Endothelial cell of umbilical vein (primary cell): ENCODE results near the gene SLC5A8. TPM values are rescaled to one million over a fixed set of nuclear protein-coding genes. Genes with fewer than 3 reads are reported as not detected.
A peak's percentile ranks its signal among the peaks of the same experiment; 100 is the strongest.

Source experiments
- Bru-seq: library from RNA; stranded (reverse); fragments of 400-500 nt; gene quantifications from one replicate; lab custom pipeline; 2021; lab: Mats Ljungman, UMichigan
- BruChase-seq, 2 experiments: library from RNA; stranded (reverse); fragments of 400-500 nt; gene quantifications; one replicate each; lab custom pipeline; 2021; lab: Mats Ljungman, UMichigan
- BruUV-seq: library from RNA; stranded (reverse); fragments of 400-500 nt; replicated peaks from 2 replicates; lab custom pipeline; 2021; lab: Mats Ljungman, UMichigan
- CTCF ChIA-PET: fragments of 300-600, 350-600 bp; sonication (Branson Sonifier 250); formaldehyde crosslinking; loops from one replicate; lab custom pipeline; 2021; ENCODE audit warnings: antibody characterized with exemption, inconsistent platforms; lab: Charles Lee
- POLR2A ChIA-PET: fragments of 300-600, 350-600 bp; sonication (Branson Sonifier 250); formaldehyde crosslinking; loops from one replicate; lab custom pipeline; 2021; ENCODE audit warnings: antibody characterized with exemption, inconsistent platforms; lab: Charles Lee
- DNase-seq: peaks from one replicate; pipeline ENCODE4 v3.0.0-alpha.2; 2011; ENCODE audit warnings: low read depth, low spot score
- FAIRE-seq: peaks from 2 replicates; lab custom pipeline; 2011; peaks lifted over from hg19 to GRCh38; lab: Jason Lieb, UNC
- H2AFZ ChIP-seq: 2 replicates; pipeline ENCODE4 v1.6.0; 2012; ENCODE audit warnings: low read depth, low read length, control low read depth, inconsistent platforms
- H3K27ac ChIP-seq: 2 replicates; pipeline ENCODE4 v1.5.1; 2011; ENCODE audit warnings: low read depth, mild to moderate bottlenecking, control low read depth, low read length, moderate library complexity; ENCODE audit not compliant: insufficient read depth
- H3K27me3 ChIP-seq, 2 experiments: 2 replicates each; pipeline versions ENCODE4 v1.6.0 to v1.6.1; 2011; ENCODE audit warnings: low read length in 2 of 2, mixed read lengths in 1 of 2; ENCODE audit not compliant: control insufficient read depth in 2 of 2, insufficient read depth in 2 of 2
- H3K36me3 ChIP-seq, 2 experiments: 2 replicates in 1 of 2; 3 replicates in 1 of 2; pipeline ENCODE4 v1.5.1; 2011; ENCODE audit warnings: low read length in 2 of 2, mild to moderate bottlenecking in 1 of 2, moderate library complexity in 1 of 2; ENCODE audit not compliant: control insufficient read depth in 2 of 2, insufficient read depth in 2 of 2; ENCODE audit errors: extremely low read depth in 1 of 2
- H3K4me1 ChIP-seq: 3 replicates; pipeline ENCODE4 v1.5.1; 2011; ENCODE audit warnings: mild to moderate bottlenecking, low read length; ENCODE audit not compliant: control insufficient read depth, insufficient read depth; ENCODE audit errors: extremely low read depth
- H3K4me2 ChIP-seq: 2 replicates; pipeline ENCODE4 v1.6.1; 2011; ENCODE audit warnings: low read length, control low read depth, mixed read lengths; ENCODE audit not compliant: insufficient read depth
- H3K4me3 ChIP-seq, 3 experiments: fragments of 200-600 bp in 1 of 3; sonication (generic), shearing (Covaris generic) in 1 of 3; replicated peaks in 1 of 3; 2 replicates each; pipeline ENCODE4 v1.5.1; 2011 to 2016; ENCODE audit warnings: control low read depth in 3 of 3, low read length in 3 of 3, mild to moderate bottlenecking in 2 of 3, inconsistent platforms in 1 of 3, low read depth in 1 of 3, moderate library complexity in 1 of 3; ENCODE audit not compliant: insufficient read depth in 1 of 3
- H3K79me2 ChIP-seq: 2 replicates; pipeline ENCODE4 v1.6.0; 2012; ENCODE audit warnings: low read length, inconsistent platforms; ENCODE audit not compliant: control insufficient read depth, insufficient read depth
- H3K9ac ChIP-seq: replicated peaks from 2 replicates; pipeline ENCODE3; 2011; ENCODE audit warnings: low read length, control low read depth; ENCODE audit not compliant: insufficient read depth; ENCODE audit errors: extremely low read depth
- H3K9me1 ChIP-seq: replicated peaks from 3 replicates; pipeline ENCODE4 v1.6.0; 2011; ENCODE audit warnings: mild to moderate bottlenecking, low read length; ENCODE audit not compliant: control insufficient read depth, insufficient read depth; ENCODE audit errors: extremely low read depth
- H3K9me3 ChIP-seq: replicated peaks from 2 replicates; pipeline ENCODE4 v1.5.1; 2012; ENCODE audit warnings: low read length, inconsistent platforms; ENCODE audit not compliant: control insufficient read depth, insufficient read depth
- H4K20me1 ChIP-seq: replicated peaks from 2 replicates; pipeline ENCODE3; 2011; ENCODE audit warnings: mild to moderate bottlenecking, low read length; ENCODE audit not compliant: control insufficient read depth, insufficient read depth; ENCODE audit errors: extremely low read depth
- EZH2 ChIP-seq: IDR thresholded peaks from 2 replicates; pipeline ENCODE4 v1.6.1; 2012; ENCODE audit warnings: borderline replicate concordance, low read depth, mild to moderate bottlenecking, moderate library complexity, low read length, inconsistent platforms; ENCODE audit not compliant: severe bottlenecking
- FOS ChIP-seq: IDR thresholded peaks from 2 replicates; pipeline ENCODE4 v1.6.1; 2011; ENCODE audit warnings: mild to moderate bottlenecking, low read length, moderate library complexity, borderline replicate concordance; ENCODE audit not compliant: insufficient read depth
- GATA2 ChIP-seq: IDR thresholded peaks from 2 replicates; pipeline ENCODE4 v1.7.0; 2011; ENCODE audit warnings: low read depth, mild to moderate bottlenecking, moderate library complexity, mixed read lengths, low read length; ENCODE audit not compliant: insufficient read length, insufficient read depth
- JUN ChIP-seq: IDR thresholded peaks from 2 replicates; pipeline ENCODE4 v1.6.1; 2011; ENCODE audit warnings: borderline replicate concordance, low read depth; ENCODE audit not compliant: insufficient read length, insufficient read depth
- MYC ChIP-seq: IDR thresholded peaks from one replicate; pipeline ENCODE4 v1.6.1; 2011; ENCODE audit warnings: mild to moderate bottlenecking, low read depth, low read length
- POLR2A ChIP-seq: IDR thresholded peaks from 2 replicates; pipeline ENCODE4 v1.6.1; 2012; ENCODE audit warnings: low read depth, mild to moderate bottlenecking, control low read depth, low read length
- POLR2AphosphoS5 ChIP-seq: IDR thresholded peaks from 2 replicates; pipeline ENCODE4 v1.6.1; 2012; ENCODE audit warnings: low read depth, mild to moderate bottlenecking, control low read depth, low read length, moderate library complexity; ENCODE audit not compliant: insufficient read depth
- dilution Hi-C: fragments of 300-500 bp; cut with MboI; formaldehyde crosslinking; loops from one replicate; pipeline ENCODE4 v1.15.0; 2019; ENCODE audit warnings: low sequenced_read_pairs; ENCODE audit not compliant: extremely low pct_ligation_motif_present
- intact Hi-C: fragments of 100-400 bp; cut with micrococcal nuclease; formaldehyde crosslinking; loops from one replicate; pipeline ENCODE4 v1.10.0; 2022
- long read RNA-seq: library from polyadenylated mRNA; stranded (forward); transcript quantifications from one replicate; pipeline ENCODE4 v2.0.0, GENCODE V29; 2021
- polyA minus RNA-seq, 3 experiments: library from RNA; depleted of rRNA, polyadenylated mRNA; stranded (reverse); fragments of >200 nt; gene quantifications; 1 replicate in 1 of 3; 2 replicates in 2 of 3; pipeline ENCODE4 v1.2.3, GENCODE V29; 2011
- polyA plus RNA-seq, 4 experiments: library from polyadenylated mRNA; depleted of rRNA in 3 of 4; stranded (reverse) in 3 of 4; unstranded in 1 of 4; fragments of >200 nt; gene quantifications; 2 replicates each; pipeline versions ENCODE4 v1.2.1 to v1.2.3, GENCODE V29; 2011 to 2012; ENCODE audit warnings: missing spikeins in 1 of 4
- total RNA-seq: library from RNA; stranded (reverse); gene quantifications from 2 replicates; pipeline ENCODE4 v1.2.3, GENCODE V29; 2021
- TF ChIP-seq, protein P1 (sequence below): IDR thresholded peaks from 2 replicates; pipeline ENCODE4 v1.6.1; 2011; ENCODE audit not compliant: insufficient read depth, insufficient read length
- TF ChIP-seq, protein P2 (sequence below), 2 donors: IDR thresholded peaks; 1 replicate in 1 of 2; 2 replicates in 1 of 2; pipeline ENCODE4 v1.5.1; 2011; ENCODE audit warnings: low read length in 2 of 2, mild to moderate bottlenecking in 2 of 2, moderate library complexity in 2 of 2, control low read depth in 1 of 2, inconsistent platforms in 1 of 2, low read depth in 1 of 2; ENCODE audit not compliant: insufficient read depth in 1 of 2; ENCODE audit errors: extremely low read depth in 1 of 2

Gene SLC5A8, protein sequence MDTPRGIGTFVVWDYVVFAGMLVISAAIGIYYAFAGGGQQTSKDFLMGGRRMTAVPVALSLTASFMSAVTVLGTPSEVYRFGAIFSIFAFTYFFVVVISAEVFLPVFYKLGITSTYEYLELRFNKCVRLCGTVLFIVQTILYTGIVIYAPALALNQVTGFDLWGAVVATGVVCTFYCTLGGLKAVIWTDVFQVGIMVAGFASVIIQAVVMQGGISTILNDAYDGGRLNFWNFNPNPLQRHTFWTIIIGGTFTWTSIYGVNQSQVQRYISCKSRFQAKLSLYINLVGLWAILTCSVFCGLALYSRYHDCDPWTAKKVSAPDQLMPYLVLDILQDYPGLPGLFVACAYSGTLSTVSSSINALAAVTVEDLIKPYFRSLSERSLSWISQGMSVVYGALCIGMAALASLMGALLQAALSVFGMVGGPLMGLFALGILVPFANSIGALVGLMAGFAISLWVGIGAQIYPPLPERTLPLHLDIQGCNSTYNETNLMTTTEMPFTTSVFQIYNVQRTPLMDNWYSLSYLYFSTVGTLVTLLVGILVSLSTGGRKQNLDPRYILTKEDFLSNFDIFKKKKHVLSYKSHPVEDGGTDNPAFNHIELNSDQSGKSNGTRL
- not detected in 2 replicates for total RNA-seq
- not detected in 2 replicates for polyA plus RNA-seq
- polyA plus RNA-seq (2011; cell fraction: cytosol; rRNA removed), result not detected in 2 replicates
- polyA plus RNA-seq (2011; cell fraction: nucleus; rRNA removed), result not detected in 2 replicates
- polyA plus RNA-seq (2012), result not detected in 2 replicates
- polyA minus RNA-seq, result not detected in 2 replicates
- polyA minus RNA-seq (2011; cell fraction: cytosol; rRNA and poly(A)+ RNA removed), result not detected
- polyA minus RNA-seq (2011; cell fraction: nucleus; rRNA and poly(A)+ RNA removed), result not detected in 2 replicates
- Bru-seq, nascent RNA, result not detected
- BruChase-seq, experiment 1, labeled RNA remaining after a 6-hour chase, result not detected
- BruChase-seq, experiment 2, labeled RNA remaining after a 2-hour chase, result percentile 2 among the genes with signal in this experiment
- long read RNA-seq, result 0 reads

DNA sequence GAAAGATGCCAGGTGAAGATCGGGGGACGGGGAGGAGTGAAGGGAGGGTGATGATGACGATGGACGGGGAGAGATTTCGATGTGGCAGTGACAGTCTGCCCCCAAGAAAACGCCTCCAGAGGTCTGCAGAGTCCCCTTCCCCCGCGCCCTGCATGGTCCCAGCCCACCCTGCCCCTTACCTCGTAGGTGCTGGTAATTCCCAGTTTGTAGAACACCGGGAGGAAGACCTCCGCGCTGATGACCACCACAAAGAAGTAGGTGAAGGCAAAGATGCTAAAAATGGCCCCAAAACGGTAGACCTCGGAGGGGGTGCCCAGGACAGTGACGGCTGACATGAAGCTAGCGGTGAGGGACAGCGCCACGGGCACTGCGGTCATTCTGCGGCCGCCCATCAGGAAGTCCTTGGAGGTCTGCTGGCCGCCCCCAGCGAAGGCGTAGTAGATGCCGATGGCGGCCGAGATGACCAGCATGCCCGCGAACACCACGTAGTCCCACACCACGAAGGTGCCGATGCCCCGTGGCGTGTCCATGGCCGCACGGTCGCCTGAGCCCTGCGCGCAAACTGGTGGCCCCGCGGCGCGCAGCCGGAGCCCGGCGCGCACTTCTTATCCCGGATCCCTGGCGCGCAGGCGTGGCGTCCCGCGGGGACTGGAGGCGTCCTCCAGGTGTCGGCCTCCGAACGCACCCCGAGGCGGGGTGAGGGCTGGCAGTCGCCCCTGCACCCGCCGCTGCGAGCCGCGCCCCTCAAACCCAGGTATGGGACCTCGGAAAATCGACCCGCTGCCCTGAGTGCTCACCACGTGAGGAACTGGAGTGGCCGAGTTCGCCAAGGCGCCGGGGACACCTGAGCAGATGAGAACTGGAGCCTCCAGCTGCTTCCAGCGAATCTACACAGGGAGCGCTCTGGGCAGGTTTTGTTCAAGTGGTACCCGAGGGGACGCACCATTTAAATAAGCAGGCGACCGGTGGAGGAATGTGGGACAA lies at the start of gene SLC5A8:
SLC5A8 (minus strand) TSS at position 920 of the 984 bp plus-strand sequence; CDS start at position 530, 390 bp downstream.
- Histone ChIP-seq H3K4me3 (no peak within 1 kb of the TSS), H3K9me1 (no peaks in the 10 kb centered on the region), H3K9me3 (no peaks in the 10 kb centered on the region), H3K36me3 (no peaks in the 10 kb centered on the region), H2AFZ (no peak within 1 kb of the TSS), H3K79me2 (no peaks in the 10 kb centered on the region), H3K27ac (no peak within 1 kb of the TSS), H3K9ac (no peak within 1 kb of the TSS), H3K4me1 (no peaks in the 10 kb centered on the region), H3K4me2 (no peak within 1 kb of the TSS), H4K20me1 (no peaks in the 10 kb centered on the region), H3K27me3 (peaks cover 0 to 7% of the 10 kb centered on the region in 2 experiments)
- no TSS peak for BruUV-seq
- intact Hi-C loops, result no loop called here
- TF ChIP-seq EZH2, result no peak
- no peak for TF ChIP-seq POLR2AphosphoS5
- no peak for TF ChIP-seq GATA2
- TF ChIP-seq POLR2A, result no peak
- no peak for TF ChIP-seq MYC
- TF ChIP-seq, protein P1, sequence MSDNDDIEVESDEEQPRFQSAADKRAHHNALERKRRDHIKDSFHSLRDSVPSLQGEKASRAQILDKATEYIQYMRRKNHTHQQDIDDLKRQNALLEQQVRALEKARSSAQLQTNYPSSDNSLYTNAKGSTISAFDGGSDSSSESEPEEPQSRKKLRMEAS, result no peak
- TF ChIP-seq, protein P2, sequence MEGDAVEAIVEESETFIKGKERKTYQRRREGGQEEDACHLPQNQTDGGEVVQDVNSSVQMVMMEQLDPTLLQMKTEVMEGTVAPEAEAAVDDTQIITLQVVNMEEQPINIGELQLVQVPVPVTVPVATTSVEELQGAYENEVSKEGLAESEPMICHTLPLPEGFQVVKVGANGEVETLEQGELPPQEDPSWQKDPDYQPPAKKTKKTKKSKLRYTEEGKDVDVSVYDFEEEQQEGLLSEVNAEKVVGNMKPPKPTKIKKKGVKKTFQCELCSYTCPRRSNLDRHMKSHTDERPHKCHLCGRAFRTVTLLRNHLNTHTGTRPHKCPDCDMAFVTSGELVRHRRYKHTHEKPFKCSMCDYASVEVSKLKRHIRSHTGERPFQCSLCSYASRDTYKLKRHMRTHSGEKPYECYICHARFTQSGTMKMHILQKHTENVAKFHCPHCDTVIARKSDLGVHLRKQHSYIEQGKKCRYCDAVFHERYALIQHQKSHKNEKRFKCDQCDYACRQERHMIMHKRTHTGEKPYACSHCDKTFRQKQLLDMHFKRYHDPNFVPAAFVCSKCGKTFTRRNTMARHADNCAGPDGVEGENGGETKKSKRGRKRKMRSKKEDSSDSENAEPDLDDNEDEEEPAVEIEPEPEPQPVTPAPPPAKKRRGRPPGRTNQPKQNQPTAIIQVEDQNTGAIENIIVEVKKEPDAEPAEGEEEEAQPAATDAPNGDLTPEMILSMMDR (IDR thresholded peaks at IDR 0.05; ENCODE audit: extremely low read depth in 1 of 2, insufficient read depth in 1 of 2, low read depth in 1 of 2, low read length in 2 of 2), result no peak
- TF ChIP-seq FOS, result no peak
- TF ChIP-seq JUN, result no peak
- no peak for FAIRE-seq
- CTCF ChIA-PET, result no interaction called here
- DNase-seq, result no peak
- POLR2A ChIA-PET, result no interaction called here
- dilution Hi-C loops, result no loop called here
